Keratinocyte (primary cell): ENCODE data around the gene ITPR2. TPM values are rescaled to one million over a fixed set of nuclear protein-coding genes. Genes with fewer than 3 reads are reported as not detected.

Experiments
- DNase-seq: peaks from one replicate; pipeline ENCODE4 v3.0.0-alpha.2; 2011; ENCODE audit warnings: low read depth, missing footprints, low spot score
- FAIRE-seq: peaks from 2 replicates; lab custom pipeline; 2011; peaks lifted over from hg19 to GRCh38; lab: Jason Lieb, UNC
- H2AFZ ChIP-seq: 2 replicates; pipeline ENCODE4 v1.6.0; 2012; ENCODE audit warnings: low read length, control low read depth, inconsistent platforms; ENCODE audit not compliant: control insufficient read depth
- H3K27ac ChIP-seq: 2 replicates; pipeline ENCODE4 v1.5.1; 2011; ENCODE audit warnings: low read length; ENCODE audit not compliant: control insufficient read depth, insufficient read depth
- H3K27me3 ChIP-seq: 3 replicates; pipeline ENCODE4 v1.6.0; 2011; ENCODE audit warnings: low read length; ENCODE audit not compliant: control insufficient read depth, insufficient read depth; ENCODE audit errors: extremely low read depth
- H3K36me3 ChIP-seq, 2 experiments: 2 replicates in 1 of 2; 3 replicates in 1 of 2; pipeline ENCODE4 v1.5.1; 2011; ENCODE audit warnings: low read length in 2 of 2, mild to moderate bottlenecking in 1 of 2; ENCODE audit not compliant: control insufficient read depth in 2 of 2, insufficient read depth in 2 of 2; ENCODE audit errors: extremely low read depth in 1 of 2
- H3K4me1 ChIP-seq: 3 replicates; pipeline ENCODE4 v1.5.1; 2011; ENCODE audit warnings: low read length; ENCODE audit not compliant: control insufficient read depth, insufficient read depth; ENCODE audit errors: extremely low read depth
- H3K4me2 ChIP-seq: 3 replicates; pipeline ENCODE4 v1.6.0; 2011; ENCODE audit warnings: low read depth, low read length; ENCODE audit not compliant: control insufficient read depth, insufficient read depth; ENCODE audit errors: extremely low read depth
- H3K4me3 ChIP-seq, 3 experiments: fragments of 200-600 bp in 1 of 3; sonication (generic) in 1 of 3; 2 replicates in 2 of 3; 3 replicates in 1 of 3; pipeline ENCODE4 v1.5.1; 2011 to 2016; ENCODE audit warnings: low read length in 3 of 3, mild to moderate bottlenecking in 3 of 3, control low read depth in 2 of 3, inconsistent platforms in 1 of 3, low read depth in 1 of 3, mixed read lengths in 1 of 3, mixed run types in 1 of 3, moderate library complexity in 1 of 3; ENCODE audit not compliant: control insufficient read depth in 2 of 3, insufficient read depth in 2 of 3; ENCODE audit errors: extremely low read depth in 1 of 3
- H3K79me2 ChIP-seq: 2 replicates; pipeline ENCODE4 v1.6.0; 2012; ENCODE audit warnings: low read length; ENCODE audit not compliant: control insufficient read depth, insufficient read depth
- H3K9ac ChIP-seq: 3 replicates; pipeline ENCODE4 v1.6.0; 2011; ENCODE audit warnings: low read length; ENCODE audit not compliant: control insufficient read depth, insufficient read depth; ENCODE audit errors: extremely low read depth
- H3K9me1 ChIP-seq: 3 replicates; pipeline ENCODE4 v1.6.0; 2011; ENCODE audit warnings: low read length; ENCODE audit not compliant: control insufficient read depth, insufficient read depth; ENCODE audit errors: extremely low read depth
- H3K9me3 ChIP-seq: 2 replicates; pipeline ENCODE4 v1.5.1; 2012; ENCODE audit warnings: low read depth, low read length; ENCODE audit not compliant: control insufficient read depth
- H4K20me1 ChIP-seq: 3 replicates; pipeline ENCODE4 v1.6.0; 2011; ENCODE audit warnings: low read length; ENCODE audit not compliant: control insufficient read depth, insufficient read depth; ENCODE audit errors: extremely low read depth
- EZH2 ChIP-seq: IDR thresholded peaks from one replicate; pipeline ENCODE4 v1.6.1; 2012; ENCODE audit warnings: inconsistent platforms, mild to moderate bottlenecking, low read length, moderate library complexity
- dilution Hi-C: fragments of 300-500 bp; cut with MboI; formaldehyde crosslinking; loops from one replicate; pipeline ENCODE4 v1.7.0; 2020; ENCODE audit warnings: low sequenced_read_pairs; ENCODE audit not compliant: extremely low pct_ligation_motif_present
- polyA plus RNA-seq, 5 experiments: library from polyadenylated mRNA; depleted of rRNA in 3 of 5; stranded (reverse) in 3 of 5; stranded (forward) in 1 of 5; unstranded in 1 of 5; fragments of >200 nt; gene quantifications; 1 replicate in 1 of 5; 2 replicates in 3 of 5; 3 replicates in 1 of 5; pipeline versions ENCODE4 v1.2.1 to v1.2.3, GENCODE V29; 2011 to 2012; ENCODE audit warnings: missing spikeins in 2 of 5, low read depth in 1 of 5, low replicate concordance in 1 of 5
- TF ChIP-seq, protein P1 (sequence below), 3 experiments: IDR thresholded peaks in 1 of 3; conservative IDR thresholded peaks in 1 of 3; optimal IDR thresholded peaks in 1 of 3; 2 replicates in 2 of 3; 3 replicates in 1 of 3; pipeline versions ENCODE3 to v1.5.1; 2011; ENCODE audit warnings: low read length in 3 of 3, mild to moderate bottlenecking in 3 of 3, moderate library complexity in 2 of 3, control low read depth in 1 of 3, inconsistent platforms in 1 of 3; ENCODE audit not compliant: insufficient read depth in 2 of 3; ENCODE audit errors: extremely low read depth in 1 of 3

Gene ITPR2
- polyA plus RNA-seq, 1 donor (not counting 4 experiments of a cell fraction or from before 2014, with no cell fraction given) = 7.6 TPM

DNA sequence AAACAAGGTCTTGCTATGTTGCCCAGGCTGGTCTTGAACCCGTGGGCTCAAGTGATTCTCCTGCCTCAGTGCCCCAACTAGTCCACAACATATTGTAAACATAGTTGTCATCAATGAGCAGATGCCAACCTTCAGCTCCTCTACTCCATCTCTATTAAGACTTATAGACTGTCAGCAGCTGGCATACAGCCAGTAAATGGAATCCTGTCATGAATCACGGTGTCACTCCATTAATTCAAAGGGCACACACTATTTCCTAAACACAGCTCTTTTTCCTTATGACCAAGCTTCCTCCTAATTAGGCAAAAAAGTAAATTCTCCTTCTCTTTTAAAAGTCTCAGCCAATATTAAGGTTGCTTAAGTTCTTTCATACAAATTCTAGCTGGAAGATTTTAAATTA is 111.2 kb downstream of the ITPR2 start:
- no peaks in the 10 kb centered on the region for H3K9me3 ChIP-seq
- FAIRE-seq (peak; percentile 34), DNase-seq (no peak)
- peaks cover 27% of the 10 kb centered on the region for H3K4me1 ChIP-seq
- H3K4me3 ChIP-seq = no peak overlapping the region
- no peaks in the 10 kb centered on the region for H3K79me2 ChIP-seq
- dilution Hi-C loops = no loop called here
- TF ChIP-seq EZH2 = no peak
- TF ChIP-seq, protein P1, sequence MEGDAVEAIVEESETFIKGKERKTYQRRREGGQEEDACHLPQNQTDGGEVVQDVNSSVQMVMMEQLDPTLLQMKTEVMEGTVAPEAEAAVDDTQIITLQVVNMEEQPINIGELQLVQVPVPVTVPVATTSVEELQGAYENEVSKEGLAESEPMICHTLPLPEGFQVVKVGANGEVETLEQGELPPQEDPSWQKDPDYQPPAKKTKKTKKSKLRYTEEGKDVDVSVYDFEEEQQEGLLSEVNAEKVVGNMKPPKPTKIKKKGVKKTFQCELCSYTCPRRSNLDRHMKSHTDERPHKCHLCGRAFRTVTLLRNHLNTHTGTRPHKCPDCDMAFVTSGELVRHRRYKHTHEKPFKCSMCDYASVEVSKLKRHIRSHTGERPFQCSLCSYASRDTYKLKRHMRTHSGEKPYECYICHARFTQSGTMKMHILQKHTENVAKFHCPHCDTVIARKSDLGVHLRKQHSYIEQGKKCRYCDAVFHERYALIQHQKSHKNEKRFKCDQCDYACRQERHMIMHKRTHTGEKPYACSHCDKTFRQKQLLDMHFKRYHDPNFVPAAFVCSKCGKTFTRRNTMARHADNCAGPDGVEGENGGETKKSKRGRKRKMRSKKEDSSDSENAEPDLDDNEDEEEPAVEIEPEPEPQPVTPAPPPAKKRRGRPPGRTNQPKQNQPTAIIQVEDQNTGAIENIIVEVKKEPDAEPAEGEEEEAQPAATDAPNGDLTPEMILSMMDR (optimal IDR thresholded peaks at IDR 0.05 in 1 of 3, IDR thresholded peaks at IDR 0.05 in 1 of 3, conservative IDR thresholded peaks at IDR 0.05 in 1 of 3; ENCODE audit: extremely low read depth in 1 of 3, insufficient read depth in 2 of 3, low read length in 3 of 3) = no peak
- no peak overlapping the region for H3K4me2 ChIP-seq
- H4K20me1 ChIP-seq = no peaks in the 10 kb centered on the region
- no peaks in the 10 kb centered on the region for H3K36me3 ChIP-seq
- no peak overlapping the region for H3K27ac ChIP-seq
- H3K27me3 ChIP-seq = no peaks in the 10 kb centered on the region
- no peaks in the 10 kb centered on the region for H3K9me1 ChIP-seq
- no peak overlapping the region for H3K9ac ChIP-seq
- no peak overlapping the region for H2AFZ ChIP-seq

DNA sequence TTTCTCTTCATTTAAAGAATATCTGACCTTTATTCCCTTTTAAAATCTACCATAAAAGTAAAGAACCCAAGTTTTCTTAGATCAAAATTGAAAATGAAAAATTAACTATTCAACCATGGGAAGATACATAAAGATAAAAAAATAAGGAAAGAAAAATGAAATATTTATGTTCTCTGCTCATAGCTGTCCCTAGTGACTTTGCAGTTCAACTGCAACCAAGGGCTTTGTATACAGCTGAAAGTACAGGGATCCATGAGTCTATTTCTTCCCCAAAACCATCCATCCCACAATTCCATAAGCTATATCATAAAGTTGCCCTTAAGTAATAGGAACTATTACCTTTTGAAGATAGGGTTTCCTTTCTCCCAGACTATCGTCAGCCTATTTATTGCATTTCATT is 113.1 kb downstream of the ITPR2 start:
- FAIRE-seq (no peak), DNase-seq (no peak)
- H3K79me2 ChIP-seq = no peaks in the 10 kb centered on the region
- no peaks in the 10 kb centered on the region for H3K27me3 ChIP-seq
- no peaks in the 10 kb centered on the region for H4K20me1 ChIP-seq
- peaks cover 16% of the 10 kb centered on the region for H3K4me1 ChIP-seq
- H3K27ac ChIP-seq = no peak overlapping the region
- dilution Hi-C loops = no loop called here
- no peaks in the 10 kb centered on the region for H3K9me1 ChIP-seq
- no peak overlapping the region for H3K4me3 ChIP-seq
- peaks cover 0 to 1% of the 10 kb centered on the region in 2 experiments for H3K36me3 ChIP-seq
- no peaks in the 10 kb centered on the region for H3K9me3 ChIP-seq
- TF ChIP-seq EZH2 = no peak
- TF ChIP-seq, protein P1 (optimal IDR thresholded peaks at IDR 0.05 in 1 of 3, IDR thresholded peaks at IDR 0.05 in 1 of 3, conservative IDR thresholded peaks at IDR 0.05 in 1 of 3; ENCODE audit: extremely low read depth in 1 of 3, insufficient read depth in 2 of 3, low read length in 3 of 3) = peak in 1 of 3 experiments; percentile 28
- no peak overlapping the region for H3K4me2 ChIP-seq
- H3K9ac ChIP-seq = no peak overlapping the region
- H2AFZ ChIP-seq = no peak overlapping the region
